NCI-H2196 treated with DMSO at 0.1 percent for 48 hours (cell line): ENCODE measurements around the gene ACOT8.
"Not testable (repeated sequence)": the region's sequence is repeated elsewhere in the genome, so short reads cannot be mapped to it uniquely, and the experiment has no call there.

Experiments used
- DNase-seq: peaks from one replicate; lab custom pipeline; 2025; ENCODE audit not compliant: unreplicated experiment; lab: John Stamatoyannopoulos, UW

Gene ACOT8

GRCh38 chr20:45829673-45830106 is 27.5 kb downstream of the ACOT8 start:
- DNase-seq: not testable (repeated sequence)

- DNase-seq: no peak
Measured at GRCh38 chr20:45828589-45828988, 28.6 kb downstream of the ACOT8 start.

GRCh38 chr20:45827712-45828111 is 29.5 kb downstream of the ACOT8 start:
- no peak for DNase-seq

- DNase-seq: no peak
Measured at GRCh38 chr20:45827030-45827652, 30.1 kb downstream of the ACOT8 start, which contains the start of gene TNNC2. TNNC2 (minus strand) TSS chr20:45827312; CDS start chr20:45827248, 64 bp downstream.

GRCh38 chr20:45826381-45827019 is 30.7 kb downstream of the ACOT8 start:
- DNase-seq: peak; percentile 9

- DNase-seq: no peak
Measured at GRCh38 chr20:45823949-45824835, 33.0 kb downstream of the ACOT8 start.

- no peak for DNase-seq
Measured at GRCh38 chr20:45822857-45823256, 34.3 kb downstream of the ACOT8 start.

GRCh38 chr20:45821947-45822346 is 35.2 kb downstream of the ACOT8 start:
- DNase-seq: peak; percentile 9

GRCh38 chr20:45819466-45819865 is 37.7 kb downstream of the ACOT8 start:
- DNase-seq: no peak

- no peak for DNase-seq
Measured at GRCh38 chr20:45818239-45818638, 39.0 kb downstream of the ACOT8 start.

- no peak for DNase-seq
Measured at GRCh38 chr20:45817376-45818194, 39.6 kb downstream of the ACOT8 start.

GRCh38 chr20:45816951-45817350 is 40.2 kb downstream of the ACOT8 start:
- DNase-seq: no peak

GRCh38 chr20:45814314-45814713 is 42.9 kb downstream of the ACOT8 start:
- no peak for DNase-seq

GRCh38 chr20:45813489-45813888 is 43.7 kb downstream of the ACOT8 start:
- no peak for DNase-seq

GRCh38 chr20:45813006-45813340 is 44.2 kb downstream of the ACOT8 start:
- DNase-seq: no peak

GRCh38 chr20:45812157-45813005 is 44.8 kb downstream of the ACOT8 start, which contains the start of gene UBE2C:
UBE2C (plus strand) TSS chr20:45812644; CDS start chr20:45812696, 52 bp downstream.
- DNase-seq: peak; percentile 99

GRCh38 chr20:45810191-45810970 is 46.8 kb downstream of the ACOT8 start:
- DNase-seq: no peak

GRCh38 chr20:45801851-45802250 is 55.3 kb downstream of the ACOT8 start:
- no peak for DNase-seq
